Kidney tubule cell (primary cell): ENCODE results near the gene ANXA4.
A peak's percentile ranks its signal among the peaks of the same experiment; 100 is the strongest.
"Not testable (repeated sequence)": the region's sequence is repeated elsewhere in the genome, so short reads cannot be mapped to it uniquely, and the experiment has no call there.

Experiments used
- DNase-seq: peaks from one replicate; pipeline ENCODE4 v3.0.0-alpha.2; 2018; ENCODE audit warnings: low spot score

Gene ANXA4

DNA sequence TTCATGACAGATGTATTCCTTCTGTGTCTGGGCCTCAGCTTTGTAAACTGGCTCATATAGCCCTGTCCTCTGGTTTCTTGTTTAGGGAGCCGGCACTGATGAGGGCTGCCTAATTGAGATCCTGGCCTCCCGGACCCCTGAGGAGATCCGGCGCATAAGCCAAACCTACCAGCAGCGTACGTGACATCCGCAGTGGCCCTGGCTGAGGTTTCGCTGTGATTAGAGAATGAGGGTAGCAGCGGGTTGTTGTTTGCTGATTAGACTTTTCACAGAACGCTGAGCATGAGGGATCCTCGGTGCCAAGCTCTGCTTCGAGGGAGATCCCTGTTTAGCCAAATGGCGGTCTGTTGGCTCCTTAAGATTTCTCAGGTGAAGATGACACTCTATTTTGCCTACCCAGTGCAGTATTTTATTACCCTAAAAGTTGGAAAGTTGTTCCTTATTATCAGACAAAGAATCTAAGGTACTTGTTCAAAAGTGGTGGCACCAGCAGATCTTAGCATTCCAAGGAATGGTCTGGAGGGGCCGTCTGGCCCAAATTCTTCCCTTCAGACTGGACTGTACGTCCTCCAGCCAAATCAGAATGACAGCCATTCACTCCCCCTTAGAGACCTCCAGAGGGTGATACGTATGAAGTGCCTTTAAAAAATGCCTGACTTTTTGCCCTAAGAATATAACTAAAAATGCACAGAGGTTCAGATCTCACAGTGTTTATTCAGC, 66.0 kb downstream of the ANXA4 start:
- DNase-seq, result no peak

DNA sequence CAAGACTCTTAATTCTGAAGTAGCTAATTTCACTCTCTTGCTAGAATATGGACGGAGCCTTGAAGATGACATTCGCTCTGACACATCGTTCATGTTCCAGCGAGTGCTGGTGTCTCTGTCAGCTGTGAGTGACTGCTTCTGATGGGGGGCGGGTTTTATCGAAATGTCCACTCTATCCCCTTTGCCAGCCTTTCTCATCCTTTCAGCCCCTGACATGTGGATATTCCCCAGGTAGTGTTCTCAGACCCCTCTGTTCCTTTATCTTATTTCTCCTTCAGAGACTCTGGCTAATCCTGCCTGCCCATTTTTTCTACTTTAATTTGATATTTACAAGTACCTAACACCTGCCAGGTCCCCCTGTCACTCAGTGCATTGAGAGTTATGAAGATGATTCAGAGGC, 68.6 kb downstream of the ANXA4 start:
- DNase-seq, result no peak

DNA sequence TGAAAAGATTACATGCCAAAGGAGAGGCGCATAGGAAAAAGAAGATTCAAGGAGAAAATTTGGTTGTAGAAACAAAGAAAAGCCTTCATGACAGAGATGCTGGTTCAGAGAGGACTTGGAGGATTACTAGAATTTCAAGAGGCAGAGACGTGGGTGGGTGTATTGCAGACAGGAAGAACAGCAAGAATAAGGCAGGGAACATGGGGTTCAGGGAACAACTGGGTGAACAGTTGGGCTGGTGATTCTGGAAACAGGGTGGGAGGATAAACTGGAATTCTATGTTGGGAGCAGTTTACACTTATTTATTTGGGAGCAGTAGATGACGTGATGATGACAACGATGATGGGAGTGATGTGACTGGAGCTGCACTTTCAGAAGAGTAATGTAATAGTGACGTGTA, 69.1 kb downstream of the ANXA4 start:
- no peak for DNase-seq

DNA sequence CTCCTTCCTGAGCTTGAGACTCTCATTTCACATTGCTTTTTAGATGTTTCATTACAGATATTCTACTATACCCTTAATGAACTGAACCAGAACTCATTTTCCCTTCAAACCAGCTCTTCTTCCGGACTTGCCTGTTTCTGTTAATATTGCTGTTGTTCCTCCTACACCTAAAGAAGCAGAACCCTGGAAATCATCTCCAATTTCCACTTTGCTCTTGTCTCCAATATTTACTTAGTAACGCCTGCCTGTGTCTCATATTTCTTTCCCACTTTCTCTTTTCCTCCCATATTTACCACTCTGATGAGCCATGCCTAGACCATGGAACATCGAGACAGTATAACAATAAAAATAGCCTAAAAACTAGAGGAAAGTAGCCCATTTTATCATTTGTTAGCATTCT, 69.7 kb downstream of the ANXA4 start:
- DNase-seq, result no peak

DNA sequence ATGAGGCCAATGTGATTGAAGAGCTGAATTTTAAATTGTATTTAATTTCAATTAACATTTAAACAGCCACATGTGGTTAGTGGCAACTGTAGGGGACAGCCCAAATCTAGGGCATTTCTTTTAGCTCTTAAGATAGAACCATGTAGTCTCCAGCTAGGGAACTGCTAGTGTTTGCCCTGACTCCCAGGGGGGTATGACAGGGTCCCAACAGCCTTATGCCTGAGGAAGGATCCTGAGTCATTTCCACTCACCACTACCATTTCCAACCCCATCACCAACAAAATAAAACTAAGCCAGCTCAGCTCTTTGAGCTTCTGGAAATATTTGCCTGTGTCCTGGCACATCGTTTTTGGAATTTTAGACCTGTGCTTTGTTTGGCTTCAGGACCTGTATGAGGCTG, 73.8 kb downstream of the ANXA4 start:
- DNase-seq, result peak; percentile 69

DNA sequence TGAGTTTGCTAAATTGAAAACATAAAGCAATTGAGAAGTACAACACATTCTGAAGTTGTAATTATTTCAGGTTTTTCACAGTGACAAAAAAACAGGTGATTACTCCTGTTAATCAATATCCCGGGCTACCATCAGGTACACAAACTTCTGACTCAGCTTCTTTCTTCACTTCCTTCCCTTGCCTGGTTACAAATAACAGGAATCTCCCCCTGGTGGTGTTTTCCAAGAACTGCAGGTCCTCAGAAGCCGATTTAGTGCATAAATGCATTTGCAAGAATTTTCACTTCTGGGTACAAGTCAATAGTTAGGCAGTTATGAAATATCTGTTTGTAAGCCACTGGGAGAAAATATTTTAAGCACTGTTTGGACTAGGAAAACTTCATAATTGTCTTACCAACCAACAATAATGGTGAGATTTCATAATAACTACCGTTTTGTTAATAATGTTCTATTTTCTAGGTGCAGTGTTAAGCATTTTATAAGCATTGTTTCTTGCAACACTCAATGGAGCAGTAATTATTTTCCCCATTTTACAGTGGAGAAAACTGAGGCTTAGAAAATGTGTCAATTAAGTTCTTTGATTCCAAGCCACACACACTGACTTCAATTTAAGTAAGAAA, 75.1 kb downstream of the ANXA4 start:
- DNase-seq, result peak; percentile 91

DNA sequence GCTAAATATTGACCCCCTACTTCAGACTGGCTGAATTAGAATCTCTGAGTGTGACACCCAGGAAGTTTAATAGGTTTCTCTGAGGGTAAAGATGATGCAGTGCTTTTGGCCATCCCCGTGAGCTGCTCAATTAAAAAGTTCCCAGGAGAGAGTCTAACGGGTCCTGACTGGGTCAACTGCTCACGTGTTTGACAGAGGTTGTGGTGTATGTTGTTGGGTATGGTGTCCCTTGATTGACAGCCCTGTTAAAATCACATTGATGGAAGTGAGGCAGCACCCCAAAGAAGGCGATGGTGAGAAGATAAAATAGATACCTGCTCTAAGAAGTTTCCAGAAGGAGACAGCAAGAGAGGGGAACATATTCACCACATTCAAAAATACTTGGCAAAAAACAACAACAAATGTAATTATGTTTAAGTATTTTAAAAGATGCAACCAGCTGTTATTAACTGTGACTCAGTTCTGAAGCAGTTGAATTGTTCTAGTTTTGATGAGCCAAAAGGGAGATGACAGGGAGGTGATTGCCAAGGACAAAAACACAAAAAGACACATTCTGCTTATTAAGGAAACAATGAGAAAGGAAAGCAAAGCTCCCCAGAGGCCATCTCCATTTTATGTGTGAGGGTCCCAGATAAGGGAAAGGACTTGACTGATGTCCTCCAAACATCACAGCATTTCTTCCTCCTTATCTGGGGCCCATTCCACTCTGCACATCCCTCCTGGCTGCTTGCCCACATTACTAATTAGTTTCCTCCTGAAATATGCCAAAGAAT, 76.0 kb downstream of the ANXA4 start:
- DNase-seq, result no peak

DNA sequence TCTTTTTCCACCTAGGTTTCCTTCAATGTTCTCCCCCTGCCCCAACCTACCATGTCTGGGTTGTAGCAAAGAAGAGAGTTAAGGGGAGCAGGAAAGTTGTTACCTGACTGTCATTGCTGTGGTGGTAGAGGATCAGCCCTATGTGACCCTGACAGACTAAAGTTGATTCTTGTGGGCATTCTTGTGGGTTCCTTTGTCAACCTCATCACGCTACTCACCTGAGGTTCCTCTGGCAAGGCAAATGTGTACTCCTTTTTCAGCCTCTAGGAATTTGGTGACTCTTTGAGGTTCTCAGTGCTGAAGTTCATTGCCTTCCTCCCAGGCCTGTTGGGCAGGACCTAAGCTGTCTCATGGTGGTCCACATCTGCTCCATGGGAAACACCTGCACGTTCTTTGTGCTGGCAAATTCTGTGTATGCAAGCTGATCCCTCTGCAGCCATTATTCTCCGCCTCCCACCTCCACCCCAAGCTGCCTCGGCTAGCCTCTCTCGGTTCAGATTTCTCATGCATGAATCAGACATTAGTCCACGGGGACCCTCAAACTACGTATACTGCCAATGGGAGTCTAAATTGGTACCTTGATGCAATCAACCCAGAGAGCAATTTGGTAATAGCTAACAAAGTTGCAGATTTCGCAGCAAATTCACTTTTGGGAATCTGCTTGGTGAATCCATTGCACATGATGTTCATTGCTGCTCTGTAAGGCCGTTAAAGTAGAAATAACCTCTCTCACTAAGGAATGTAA, 86.0 kb downstream of the ANXA4 start:
- DNase-seq, result peak; percentile 8

DNA sequence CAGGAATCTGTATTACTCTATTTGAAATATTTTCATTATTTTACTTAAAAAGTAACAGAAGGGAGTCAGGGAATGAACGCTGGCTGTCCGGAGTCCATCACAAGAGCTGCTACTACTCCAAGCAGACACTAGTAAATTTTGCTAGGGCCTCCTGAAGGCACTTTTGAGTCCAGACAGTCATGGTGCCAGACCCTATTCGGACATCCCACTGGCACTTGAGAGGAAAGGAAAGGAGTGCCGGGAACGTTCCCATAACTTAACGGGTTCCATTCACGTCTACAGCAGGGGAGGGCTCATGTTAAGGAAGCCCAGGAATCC, 87.0 kb downstream of the ANXA4 start:
- DNase-seq, result no peak

DNA sequence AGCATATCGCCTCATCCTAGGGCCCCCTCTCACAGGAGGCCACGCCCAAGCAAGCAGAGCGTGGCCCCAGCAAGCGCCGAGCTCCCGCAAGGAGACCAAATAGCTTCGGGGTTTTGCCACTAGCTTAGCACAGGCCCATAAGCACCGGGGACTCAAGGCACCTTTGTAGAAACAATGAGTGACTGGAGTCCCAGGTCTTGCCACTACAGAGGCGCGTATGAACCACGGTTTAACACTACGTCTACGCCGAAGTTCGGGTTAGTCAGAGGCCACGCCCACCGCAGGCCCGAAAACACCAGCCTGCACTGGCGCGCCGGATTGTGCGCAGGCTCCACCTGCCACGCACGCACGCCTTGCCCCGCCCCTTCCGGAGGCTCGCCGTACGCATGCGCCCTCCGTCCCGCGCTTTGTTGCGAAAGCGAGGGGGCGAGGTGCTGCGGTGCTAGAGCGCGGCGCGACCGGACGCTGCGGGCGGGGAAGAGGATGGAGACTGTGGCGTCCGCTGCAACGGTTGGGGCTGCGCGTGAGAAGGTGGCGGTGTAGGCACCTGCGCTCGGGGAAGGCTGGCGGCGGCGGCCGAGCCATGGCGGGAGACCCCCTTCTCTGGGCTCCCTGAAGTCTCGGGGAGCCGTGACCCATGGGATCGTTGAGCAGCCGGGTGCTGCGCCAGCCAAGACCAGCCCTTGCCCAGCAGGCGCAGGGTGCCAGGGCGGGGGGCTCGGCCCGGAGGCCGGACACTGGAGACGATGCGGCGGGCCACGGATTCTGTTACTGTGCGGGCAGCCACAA, 87.5 kb downstream of the ANXA4 start, which contains the start of gene GMCL1:
GMCL1 (plus strand) TSS at position 405 of the 789 bp plus-strand sequence; CDS start at position 638, 233 bp downstream.
- DNase-seq, result peak; percentile 97

DNA sequence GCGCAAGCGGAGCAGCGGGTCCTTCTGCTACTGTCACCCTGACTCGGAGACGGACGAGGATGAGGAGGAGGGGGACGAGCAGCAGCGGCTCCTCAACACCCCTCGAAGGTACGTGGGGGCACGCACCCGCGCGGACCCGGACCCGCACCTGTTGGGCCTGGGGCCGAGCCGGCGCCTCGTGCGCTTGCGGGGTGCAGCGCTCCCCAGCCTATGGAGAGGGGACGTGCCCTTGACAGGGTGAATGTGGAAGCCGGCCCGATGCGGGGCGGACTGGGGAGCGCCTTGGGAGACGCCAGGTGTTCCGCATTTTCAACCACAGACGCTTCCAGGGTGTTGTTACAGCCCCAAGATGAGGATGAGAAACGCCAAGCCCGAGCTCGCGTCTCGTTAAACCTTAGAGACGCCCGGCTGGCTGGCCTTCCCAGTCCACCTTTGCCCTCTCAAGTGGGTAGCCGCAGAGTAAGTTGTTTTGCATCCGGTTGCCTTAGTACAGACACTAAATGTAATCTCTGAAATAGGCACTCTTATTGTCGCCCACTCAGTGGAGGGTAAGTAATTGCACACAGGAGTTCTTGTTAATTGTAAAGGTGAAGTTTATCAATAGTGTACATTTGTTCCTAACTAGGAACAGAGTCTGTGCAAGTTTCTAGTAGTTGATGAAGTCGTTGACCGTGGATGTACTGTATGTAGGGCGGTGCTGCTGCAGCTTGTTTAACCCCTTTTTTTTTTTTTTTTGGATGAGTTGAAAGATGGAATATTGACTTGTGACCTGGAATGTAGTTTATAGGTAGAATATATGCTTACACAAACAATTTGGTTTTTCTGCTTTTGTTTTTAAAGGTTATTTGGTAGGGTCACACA, 88.3 kb downstream of the ANXA4 start:
- DNase-seq, result peak; percentile 60

DNA sequence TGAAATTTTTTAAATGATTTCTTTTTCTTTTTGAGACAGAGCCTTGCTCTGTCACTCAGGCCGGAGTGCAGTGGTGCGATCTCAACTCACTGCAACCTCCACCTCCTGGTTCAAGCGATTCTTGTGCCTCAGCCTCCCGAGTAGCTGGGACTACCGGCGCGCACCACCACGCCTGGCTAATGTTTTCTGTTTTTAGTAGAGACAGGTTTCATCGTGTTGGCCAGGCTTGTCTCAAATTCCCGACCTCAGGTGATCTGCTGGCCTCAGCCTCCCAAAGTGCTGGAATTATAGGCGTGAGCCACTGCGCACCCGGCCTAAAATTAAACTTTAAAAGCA, 88.9 kb downstream of the ANXA4 start:
- not testable (repeated sequence) for DNase-seq

DNA sequence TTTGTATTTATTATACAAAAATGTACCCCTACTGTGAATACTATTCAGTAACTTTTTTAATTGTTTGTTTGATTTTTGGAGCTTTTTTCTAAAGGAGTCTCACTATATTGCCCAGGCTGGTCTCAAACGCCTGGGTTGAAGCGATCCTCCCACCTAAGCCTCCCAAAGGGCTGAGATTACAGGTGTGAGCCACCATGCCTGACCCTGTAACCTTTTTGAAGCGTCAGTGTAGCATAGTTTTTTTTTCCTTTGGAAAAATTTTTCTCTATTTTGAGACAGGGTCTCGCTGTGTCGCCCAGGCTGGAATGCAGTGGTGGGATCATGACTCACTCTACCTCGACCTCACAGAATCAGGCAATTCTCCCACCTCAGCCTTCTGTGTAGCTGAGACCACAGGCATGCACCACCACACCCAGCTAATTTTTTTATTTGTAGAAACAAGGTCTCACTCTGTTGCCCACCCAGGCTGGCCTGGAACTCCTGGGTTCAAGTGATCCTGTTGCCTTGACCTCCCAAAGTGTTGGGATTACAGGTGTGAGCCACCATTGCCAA, 89.5 kb downstream of the ANXA4 start:
- DNase-seq, result peak; percentile 38

DNA sequence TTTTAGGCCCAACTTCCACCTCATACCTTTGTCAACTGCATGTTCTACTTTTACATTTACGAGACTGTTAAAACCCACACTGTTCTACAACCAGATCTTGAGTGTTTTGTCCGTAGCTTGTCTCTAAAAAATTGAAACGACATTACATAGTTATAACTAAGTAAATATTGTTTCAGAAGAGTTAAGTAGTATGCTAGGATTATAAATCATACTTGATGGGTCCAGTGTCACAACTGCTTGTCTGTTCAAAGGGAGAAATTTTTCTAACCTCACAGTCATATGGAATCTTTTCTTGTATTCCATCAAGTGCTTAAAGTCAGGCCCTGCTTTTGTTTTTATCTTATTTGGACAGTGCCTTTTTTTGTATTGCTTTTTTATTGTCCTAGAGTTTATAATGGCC, 91.8 kb downstream of the ANXA4 start:
- no peak for DNase-seq

DNA sequence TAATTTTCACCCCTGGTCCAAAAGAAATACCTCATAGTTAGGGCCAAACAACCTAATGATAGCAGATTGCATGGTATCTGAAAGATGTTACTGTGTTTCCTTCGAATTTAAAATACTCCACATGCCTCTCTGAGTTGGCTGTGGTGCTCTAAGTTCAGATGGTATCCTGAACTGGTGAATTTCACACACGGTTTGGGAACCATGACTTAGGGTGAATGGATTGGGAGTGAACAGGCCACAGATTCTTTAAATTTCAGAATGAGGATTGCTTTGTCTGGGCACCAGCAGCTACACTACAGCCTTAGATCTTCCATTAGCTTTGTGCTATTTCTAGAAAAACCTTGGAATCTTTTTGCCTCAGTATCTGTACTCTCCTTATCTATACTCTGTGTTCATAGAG, 93.7 kb downstream of the ANXA4 start:
- DNase-seq, result no peak

DNA sequence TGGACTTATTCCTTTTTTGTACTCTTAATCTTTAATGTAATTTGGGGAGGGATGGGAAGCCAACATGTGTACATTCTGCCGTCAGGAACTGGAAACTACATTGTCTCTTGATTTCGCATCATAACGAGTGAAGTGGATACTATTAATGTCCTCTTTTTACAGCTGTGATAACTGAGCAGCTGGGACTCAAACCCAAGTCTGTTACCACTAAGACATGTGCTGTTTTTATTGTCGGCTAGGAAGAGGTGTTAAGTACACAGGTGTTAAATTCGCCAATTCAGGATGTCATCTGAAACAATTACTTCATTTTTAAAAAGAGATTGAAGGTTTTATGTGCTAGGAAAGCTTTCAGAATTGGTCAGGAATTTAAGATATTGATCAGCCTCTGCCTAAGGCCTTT, 94.4 kb downstream of the ANXA4 start:
- DNase-seq, result no peak

DNA sequence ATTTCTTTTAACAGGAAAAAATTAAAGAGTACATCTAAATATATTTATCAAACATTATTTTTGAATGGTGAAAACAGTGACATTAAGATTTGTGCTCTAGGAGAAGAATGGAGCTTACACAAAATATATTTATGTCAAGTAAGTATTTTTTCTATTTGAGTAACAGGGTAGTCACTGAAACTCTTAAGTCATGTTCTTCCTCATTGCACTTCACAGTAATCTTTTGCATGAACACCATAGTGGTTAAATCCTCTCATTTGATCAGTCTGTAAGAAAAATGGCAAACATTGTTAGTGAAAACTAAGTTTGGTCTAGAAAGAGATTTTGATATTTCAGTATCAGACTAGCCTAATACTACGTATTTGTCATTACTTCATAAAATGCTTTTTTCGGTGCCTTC, 95.6 kb downstream of the ANXA4 start:
- DNase-seq, result no peak

DNA sequence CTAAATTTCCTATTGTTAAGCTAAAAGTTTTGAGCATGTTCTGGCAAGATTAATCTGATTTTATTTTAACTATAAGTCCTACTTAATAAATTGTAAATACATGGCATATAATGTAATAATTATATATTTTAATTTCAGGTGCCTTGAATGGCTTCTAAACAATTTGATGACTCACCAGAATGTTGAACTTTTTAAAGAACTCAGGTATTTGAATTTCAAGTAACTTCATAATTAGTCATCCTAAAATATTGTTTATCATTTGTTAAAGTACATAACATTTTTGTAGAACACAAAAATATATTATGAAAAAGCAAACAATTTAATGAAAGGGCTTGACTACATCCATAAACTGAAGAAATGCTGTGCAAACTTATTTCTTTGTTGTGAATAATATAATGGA, 102.1 kb downstream of the ANXA4 start:
- no peak for DNase-seq

DNA sequence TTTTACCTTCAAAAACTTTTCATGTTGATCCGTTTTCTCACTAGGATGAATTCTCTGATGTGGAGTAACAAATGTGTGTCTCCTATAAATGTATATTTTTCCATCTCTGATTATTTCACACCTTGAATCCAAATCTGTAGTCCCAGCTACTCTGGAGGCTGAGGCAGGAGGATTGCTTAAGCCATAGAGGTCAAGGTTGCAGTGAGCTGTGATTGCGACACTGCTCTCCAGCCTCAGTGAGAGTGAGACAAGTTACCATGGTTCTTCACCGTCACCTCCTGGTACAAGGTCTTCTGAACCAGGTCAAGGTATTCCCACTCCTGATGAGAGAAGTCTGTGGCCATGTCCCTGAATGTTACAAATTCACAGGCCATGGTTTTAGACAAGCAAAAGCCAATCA, 102.6 kb downstream of the ANXA4 start:
- no peak for DNase-seq

DNA sequence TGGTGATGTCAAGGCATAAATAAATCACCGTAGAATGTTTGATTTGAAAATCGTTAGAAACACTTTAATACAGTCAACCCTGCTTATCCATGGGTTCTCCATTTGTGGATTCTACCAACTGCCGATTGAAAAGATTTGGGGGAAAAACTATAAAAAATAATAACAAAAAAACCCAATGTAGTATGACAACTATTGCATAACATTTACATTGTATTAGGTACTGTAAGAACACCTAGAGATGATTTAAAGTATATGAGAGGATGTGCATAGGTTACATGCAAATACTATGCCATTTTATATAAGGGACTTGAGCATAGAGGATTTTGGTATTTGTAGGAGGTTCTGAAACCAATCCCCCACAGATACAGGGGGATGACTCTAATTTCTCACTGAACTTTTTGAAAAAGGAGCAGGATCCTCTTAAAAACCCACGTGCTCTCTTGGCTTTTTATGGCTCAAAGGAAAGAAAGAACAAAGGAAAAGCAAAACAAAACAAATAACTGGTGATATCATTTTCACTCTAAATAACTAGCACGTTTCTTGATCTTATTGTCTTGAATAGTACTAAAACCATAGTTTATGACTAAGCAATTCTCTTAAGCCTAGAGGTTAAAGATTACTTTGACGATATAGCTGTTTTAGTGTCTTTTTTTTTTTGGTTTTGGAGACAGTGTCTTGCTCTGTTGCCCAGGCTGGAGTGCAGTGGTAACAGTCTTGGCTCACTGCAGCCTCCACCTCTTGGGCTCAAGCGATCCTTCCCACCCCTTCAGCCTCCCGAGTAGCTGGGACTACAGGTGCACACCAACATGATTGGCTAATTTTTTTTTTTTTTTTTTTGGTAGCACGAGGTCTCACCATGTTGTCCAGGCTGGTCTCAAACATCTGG, 104.5 kb downstream of the ANXA4 start:
- DNase-seq, result no peak
